ENCODE results near the gene ADORA2A. TPM values are rescaled to one million over a fixed set of nuclear protein-coding genes. Genes with fewer than 3 reads are reported as not detected.
A peak's percentile ranks its signal among the peaks of the same experiment; 100 is the strongest.

ADORA2A gene
- total RNA-seq, 2 experiments from 2014 or later = 15.5 to 16.4 TPM

DNA sequence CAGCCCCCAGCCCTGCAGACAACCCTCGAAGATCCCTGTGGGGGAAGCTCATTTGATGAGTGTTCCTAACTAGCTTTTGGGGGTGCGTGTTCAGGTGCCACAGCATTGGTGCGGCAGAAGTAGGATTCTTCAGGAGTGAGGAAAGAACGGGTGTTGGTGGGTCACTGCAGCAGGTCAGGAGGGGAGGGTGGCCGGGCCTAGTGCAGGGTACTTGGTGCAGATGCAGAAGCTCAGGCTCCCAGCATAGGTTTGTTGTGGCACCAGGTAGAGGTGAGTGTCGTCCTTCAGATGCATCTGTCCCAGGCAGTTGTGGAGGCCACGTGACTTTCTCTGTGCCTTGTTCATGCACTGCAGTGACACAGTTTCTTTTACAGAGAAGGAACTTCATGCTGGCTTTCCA is 15.1 kb upstream of the ADORA2A start:
- TF ChIP-seq, protein P1, sequence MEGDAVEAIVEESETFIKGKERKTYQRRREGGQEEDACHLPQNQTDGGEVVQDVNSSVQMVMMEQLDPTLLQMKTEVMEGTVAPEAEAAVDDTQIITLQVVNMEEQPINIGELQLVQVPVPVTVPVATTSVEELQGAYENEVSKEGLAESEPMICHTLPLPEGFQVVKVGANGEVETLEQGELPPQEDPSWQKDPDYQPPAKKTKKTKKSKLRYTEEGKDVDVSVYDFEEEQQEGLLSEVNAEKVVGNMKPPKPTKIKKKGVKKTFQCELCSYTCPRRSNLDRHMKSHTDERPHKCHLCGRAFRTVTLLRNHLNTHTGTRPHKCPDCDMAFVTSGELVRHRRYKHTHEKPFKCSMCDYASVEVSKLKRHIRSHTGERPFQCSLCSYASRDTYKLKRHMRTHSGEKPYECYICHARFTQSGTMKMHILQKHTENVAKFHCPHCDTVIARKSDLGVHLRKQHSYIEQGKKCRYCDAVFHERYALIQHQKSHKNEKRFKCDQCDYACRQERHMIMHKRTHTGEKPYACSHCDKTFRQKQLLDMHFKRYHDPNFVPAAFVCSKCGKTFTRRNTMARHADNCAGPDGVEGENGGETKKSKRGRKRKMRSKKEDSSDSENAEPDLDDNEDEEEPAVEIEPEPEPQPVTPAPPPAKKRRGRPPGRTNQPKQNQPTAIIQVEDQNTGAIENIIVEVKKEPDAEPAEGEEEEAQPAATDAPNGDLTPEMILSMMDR (IDR thresholded peaks at IDR 0.05) = no peak
- ChIA-PET POLR2A (no interaction called here), CTCF (no interaction called here)
- Histone ChIP-seq H3K36me3 (ENCODE audit: insufficient read depth, low read length) (peaks cover 36% of the 10 kb centered on the region), H3K4me1 (ENCODE audit: insufficient read depth, low read length) (peaks cover 15% of the 10 kb centered on the region), H3K4me3 (ENCODE audit: low read length) (no peak overlapping the region), H3K27ac (ENCODE audit: low read depth in 1 of 2, low read length in 2 of 2) (no peak overlapping the region), H3K27me3 (ENCODE audit: control insufficient read depth in 1 of 2, insufficient read depth in 2 of 2, low read length in 2 of 2) (no peaks in the 10 kb centered on the region), H3K9me3 (ENCODE audit: control insufficient read depth in 1 of 2, insufficient read depth in 1 of 2, low read length in 2 of 2) (no peaks in the 10 kb centered on the region)
- peaks cover 41% of the 10 kb centered on the region for H3K36me3 Mint-ChIP-seq (ENCODE audit: low read depth)
- H3K27me3 Mint-ChIP-seq = no peaks in the 10 kb centered on the region
- H3K4me3 Mint-ChIP-seq = no peak overlapping the region
- ATAC-seq (ENCODE audit: poor library complexity) (no peak), DNase-seq (peak in 1 of 14 experiments; percentile 5)
- peaks cover 14% of the 10 kb centered on the region for H3K4me1 Mint-ChIP-seq (ENCODE audit: low read depth)
- no peak overlapping the region for H3K27ac Mint-ChIP-seq
- intact Hi-C loops (cut with DNase I, micrococcal nuclease) = no loop called here
- no peaks in the 10 kb centered on the region for H3K9me3 Mint-ChIP-seq

- Mint-ChIP-seq H3K36me3 (ENCODE audit: low read depth) (peaks cover 40% of the 10 kb centered on the region), H3K4me1 (ENCODE audit: low read depth) (peaks cover 5% of the 10 kb centered on the region), H3K27me3 (no peaks in the 10 kb centered on the region), H3K9me3 (no peaks in the 10 kb centered on the region), H3K4me3 (no peak overlapping the region), H3K27ac (no peak overlapping the region)
- peaks cover 12% of the 10 kb centered on the region for H3K4me1 ChIP-seq (ENCODE audit: insufficient read depth, low read length)
- H3K9me3 ChIP-seq (ENCODE audit: control insufficient read depth in 1 of 2, insufficient read depth in 1 of 2, low read length in 2 of 2) = no peaks in the 10 kb centered on the region
- ChIA-PET CTCF (no interaction called here), POLR2A (no interaction called here)
- DNase-seq = no peak
- H3K27me3 ChIP-seq (ENCODE audit: control insufficient read depth in 1 of 2, insufficient read depth in 2 of 2, low read length in 2 of 2) = no peaks in the 10 kb centered on the region
- TF ChIP-seq, protein P1 (IDR thresholded peaks at IDR 0.05) = no peak
- H3K36me3 ChIP-seq (ENCODE audit: insufficient read depth, low read length) = peaks cover 36% of the 10 kb centered on the region
- no peak for ATAC-seq (ENCODE audit: poor library complexity)
- intact Hi-C loops (cut with DNase I, micrococcal nuclease) = no loop called here
- H3K27ac ChIP-seq (ENCODE audit: low read depth in 1 of 2, low read length in 2 of 2) = no peak overlapping the region
- no peak overlapping the region for H3K4me3 ChIP-seq (ENCODE audit: low read length)
Measured at GRCh38 chr22:24413271-24413670, 14.1 kb upstream of the ADORA2A start.

- ChIA-PET POLR2A (no interaction called here), CTCF (no interaction called here)
- no peaks in the 10 kb centered on the region for H3K9me3 Mint-ChIP-seq
- no peaks in the 10 kb centered on the region for H3K9me3 ChIP-seq (ENCODE audit: control insufficient read depth in 1 of 2, insufficient read depth in 1 of 2, low read length in 2 of 2)
- H3K4me1 Mint-ChIP-seq (ENCODE audit: low read depth) = peaks cover 5% of the 10 kb centered on the region
- H3K36me3 ChIP-seq (ENCODE audit: insufficient read depth, low read length) = peaks cover 36% of the 10 kb centered on the region
- H3K4me3 Mint-ChIP-seq = no peak overlapping the region
- H3K4me1 ChIP-seq (ENCODE audit: insufficient read depth, low read length) = peaks cover 12% of the 10 kb centered on the region
- TF ChIP-seq, protein P1 (IDR thresholded peaks at IDR 0.05) = no peak
- no peak overlapping the region for H3K27ac Mint-ChIP-seq
- H3K27me3 ChIP-seq (ENCODE audit: control insufficient read depth in 1 of 2, insufficient read depth in 2 of 2, low read length in 2 of 2) = no peaks in the 10 kb centered on the region
- H3K27ac ChIP-seq (ENCODE audit: low read depth in 1 of 2, low read length in 2 of 2) = no peak overlapping the region
- no peak for ATAC-seq (ENCODE audit: poor library complexity)
- intact Hi-C loops (cut with DNase I, micrococcal nuclease) = no loop called here
- no peaks in the 10 kb centered on the region for H3K27me3 Mint-ChIP-seq
- DNase-seq = no peak
- H3K4me3 ChIP-seq (ENCODE audit: low read length) = no peak overlapping the region
- H3K36me3 Mint-ChIP-seq (ENCODE audit: low read depth) = peaks cover 40% of the 10 kb centered on the region
Measured at GRCh38 chr22:24413736-24414385, 13.5 kb upstream of the ADORA2A start.

Measured in CD4-positive, alpha-beta T cell (primary cell).